CD4-positive, CD25-positive, alpha-beta regulatory T cell (primary cell): ENCODE measurements around the gene DCAF15. TPM values are rescaled to one million over a fixed set of nuclear protein-coding genes. Genes with fewer than 3 reads are reported as not detected.

Source experiments
- ATAC-seq, 2 donors: fragments of 150-1000 bp; cut with Tn5 transposase; one replicate each; pipeline ENCODE4 v1.10.0; 2021; ENCODE audit warnings: low read depth in 2 of 2, moderate number of reproducible peaks in 2 of 2, moderate library complexity in 1 of 2
- DNase-seq, 3 donors: peaks; one replicate each; pipeline versions ENCODE4 v3.0.0 to v3.0.0-alpha.2; 2012 to 2022; ENCODE audit warnings: mixed read lengths in 1 of 3
- H3K27ac ChIP-seq: one replicate; pipeline ENCODE4 v1.7.0; 2013; ENCODE audit warnings: mild to moderate bottlenecking, low read length; ENCODE audit not compliant: insufficient read depth, poor library complexity, severe bottlenecking
- H3K27me3 ChIP-seq: one replicate; pipeline ENCODE4 v1.7.0; 2013; ENCODE audit warnings: low read length; ENCODE audit not compliant: control insufficient read depth, insufficient read depth
- H3K36me3 ChIP-seq: one replicate; pipeline ENCODE4 v1.7.0; 2013; ENCODE audit warnings: mild to moderate bottlenecking, low read length, moderate library complexity; ENCODE audit not compliant: control insufficient read depth, insufficient read depth
- H3K4me1 ChIP-seq: 2 replicates; pipeline ENCODE4 v1.7.0; 2013; ENCODE audit warnings: mild to moderate bottlenecking, low read length; ENCODE audit not compliant: insufficient read depth, control insufficient read depth, poor library complexity, severe bottlenecking
- H3K4me3 ChIP-seq: one replicate; pipeline ENCODE4 v1.7.0; 2013; ENCODE audit warnings: low read depth, mild to moderate bottlenecking, low read length, moderate library complexity
- H3K9me3 ChIP-seq, 2 experiments: 1 replicate in 1 of 2; 2 replicates in 1 of 2; pipeline ENCODE4 v1.7.0; 2013; ENCODE audit warnings: low read length in 2 of 2, mild to moderate bottlenecking in 1 of 2, moderate library complexity in 1 of 2; ENCODE audit not compliant: control insufficient read depth in 2 of 2
- H3K27ac Mint-ChIP-seq, 3 donors: one replicate each; pipeline ENCODE4 v1.8.0; 2020 to 2022; ENCODE audit warnings: mild to moderate bottlenecking in 3 of 3, mixed read lengths in 3 of 3, moderate library complexity in 2 of 3
- H3K27me3 Mint-ChIP-seq: one replicate; pipeline ENCODE4 v1.8.0; 2022; ENCODE audit warnings: mild to moderate bottlenecking, mixed read lengths
- H3K36me3 Mint-ChIP-seq: one replicate; pipeline ENCODE4 v1.8.0; 2020; ENCODE audit warnings: mixed read lengths
- H3K4me1 Mint-ChIP-seq, 4 donors: one replicate each; pipeline ENCODE4 v1.8.0; 2020 to 2022; ENCODE audit warnings: mixed read lengths in 4 of 4, mild to moderate bottlenecking in 1 of 4
- H3K4me3 Mint-ChIP-seq, 4 donors: one replicate each; pipeline ENCODE4 v1.8.0; 2020 to 2022; ENCODE audit warnings: mild to moderate bottlenecking in 4 of 4, mixed read lengths in 4 of 4, moderate library complexity in 3 of 4
- H3K9me3 Mint-ChIP-seq, 7 donors: one replicate each; pipeline ENCODE4 v1.8.0; 2020 to 2022; ENCODE audit warnings: mixed read lengths in 7 of 7, mild to moderate bottlenecking in 3 of 7, moderate library complexity in 2 of 7
- polyA plus RNA-seq, 4 donors: library from polyadenylated mRNA; unstranded; fragments of 300-500 nt; fragmentation: Illumina TruSeq; gene quantifications; one replicate each; pipeline ENCODE4 v1.2.3, GENCODE V29; 2021
- total RNA-seq: library from RNA; stranded (reverse); gene quantifications from one replicate; pipeline ENCODE4 v1.2.3, GENCODE V29; 2022

The DCAF15 gene
- total and polyA plus RNA-seq, 5 donors from 2014 or later: 5.3 to 82.9 (median 6.2) TPM

DNA sequence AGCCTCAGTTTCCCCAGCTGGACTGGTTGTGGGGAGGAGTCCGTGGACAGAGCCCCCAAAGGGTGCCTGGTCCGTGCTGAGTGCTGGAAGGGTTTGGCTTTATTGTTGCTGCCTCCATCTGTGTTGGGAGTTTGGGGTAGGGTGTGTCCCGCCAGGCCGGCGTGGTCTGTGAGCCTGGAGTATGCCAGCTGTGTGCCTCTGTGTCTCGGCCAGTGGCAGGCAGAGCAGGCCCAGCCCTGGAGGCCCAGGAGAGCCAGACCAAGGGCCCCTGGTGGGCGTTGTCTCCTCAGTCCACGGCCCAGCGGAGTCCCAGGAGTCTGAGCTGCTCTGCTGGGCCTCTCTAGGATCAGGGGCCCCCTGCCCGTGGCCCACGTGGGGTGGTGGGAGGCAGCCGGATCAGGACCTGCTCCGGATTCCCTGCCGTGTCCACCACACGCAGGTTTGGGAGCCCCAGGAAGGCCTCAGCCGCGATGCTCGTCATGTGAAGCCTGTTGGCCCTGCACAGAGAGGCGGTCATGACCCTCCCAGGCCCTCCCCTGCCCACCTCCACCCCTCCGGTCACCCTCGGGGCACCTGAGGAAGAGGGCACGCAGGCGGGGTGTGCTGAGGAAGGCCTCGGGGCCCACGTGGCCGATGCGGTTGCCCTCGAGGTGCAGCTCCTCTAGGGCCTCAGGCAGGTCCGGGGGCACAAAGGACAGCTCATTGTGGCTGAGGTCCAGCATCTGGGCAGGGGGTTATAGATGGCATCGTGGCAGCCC lies 20.7 kb upstream of the DCAF15 start:
- Mint-ChIP-seq H3K27ac (no peak overlapping the region), H3K4me1 (peaks cover 0 to 9% (median 3%) of the 10 kb centered on the region in 4 donors), H3K27me3 (peaks cover 5% of the 10 kb centered on the region), H3K4me3 (no peak overlapping the region), H3K36me3 (peaks cover 8% of the 10 kb centered on the region), H3K9me3 (no peaks in the 10 kb centered on the region)
- Histone ChIP-seq H3K9me3 (no peaks in the 10 kb centered on the region), H3K4me1 (no peaks in the 10 kb centered on the region), H3K4me3 (no peak overlapping the region), H3K36me3 (peaks cover 10% of the 10 kb centered on the region), H3K27ac (no peak overlapping the region), H3K27me3 (no peaks in the 10 kb centered on the region)
- DNase-seq (no peak), ATAC-seq (no peak)

DNA sequence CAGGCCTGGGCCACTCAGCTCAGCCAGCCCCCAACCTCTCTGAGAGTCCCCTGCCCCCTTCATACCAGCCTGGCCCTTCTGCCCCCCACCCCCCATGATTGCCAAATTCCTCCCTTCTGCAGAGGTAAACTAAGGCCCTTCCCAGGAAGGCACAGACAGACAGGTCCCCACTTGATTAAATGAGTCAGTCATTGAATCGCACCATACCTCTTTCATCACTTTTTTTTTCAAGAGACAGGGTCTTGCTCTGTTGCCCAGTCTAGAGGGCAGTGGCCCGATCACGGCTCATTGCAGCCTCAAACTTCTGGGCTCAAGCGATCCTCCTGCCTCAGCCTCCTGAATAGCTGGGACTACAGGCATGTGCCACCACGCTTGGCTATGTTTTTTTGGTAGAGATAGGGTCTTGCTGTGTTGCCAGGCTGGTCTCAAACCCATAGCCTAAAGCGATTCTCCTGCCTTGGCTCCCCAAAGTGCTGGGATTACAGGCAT lies 20.1 kb upstream of the DCAF15 start:
- no peak overlapping the region for H3K27ac ChIP-seq
- DNase-seq: no peak
- no peak overlapping the region for H3K4me3 ChIP-seq
- Mint-ChIP-seq H3K9me3 (no peaks in the 10 kb centered on the region), H3K27ac (no peak overlapping the region), H3K27me3 (peaks cover 5% of the 10 kb centered on the region), H3K4me3 (no peak overlapping the region), H3K4me1 (peaks cover 0 to 9% (median 3%) of the 10 kb centered on the region in 4 donors), H3K36me3 (peaks cover 6% of the 10 kb centered on the region)
- H3K36me3 ChIP-seq: peaks cover 6% of the 10 kb centered on the region
- no peaks in the 10 kb centered on the region for H3K9me3 ChIP-seq
- H3K27me3 ChIP-seq: no peaks in the 10 kb centered on the region
- ATAC-seq: no peak
- no peaks in the 10 kb centered on the region for H3K4me1 ChIP-seq

- ATAC-seq (no peak), DNase-seq (no peak)
- Histone ChIP-seq H3K27ac (no peak overlapping the region), H3K4me3 (no peak overlapping the region), H3K4me1 (no peaks in the 10 kb centered on the region), H3K36me3 (peaks cover 3% of the 10 kb centered on the region), H3K27me3 (peaks cover 2% of the 10 kb centered on the region), H3K9me3 (no peaks in the 10 kb centered on the region)
- peaks cover 0 to 11% (median 3%) of the 10 kb centered on the region in 4 donors for H3K4me1 Mint-ChIP-seq
- H3K4me3 Mint-ChIP-seq: no peak overlapping the region
- peaks cover 0 to 2% (median 0%) of the 10 kb centered on the region in 7 donors for H3K9me3 Mint-ChIP-seq
- H3K27ac Mint-ChIP-seq: no peak overlapping the region
- peaks cover 5% of the 10 kb centered on the region for H3K27me3 Mint-ChIP-seq
- peaks cover 6% of the 10 kb centered on the region for H3K36me3 Mint-ChIP-seq
Measured at GRCh38 chr19:13932911-13933393, 19.4 kb upstream of the DCAF15 start.

DNA sequence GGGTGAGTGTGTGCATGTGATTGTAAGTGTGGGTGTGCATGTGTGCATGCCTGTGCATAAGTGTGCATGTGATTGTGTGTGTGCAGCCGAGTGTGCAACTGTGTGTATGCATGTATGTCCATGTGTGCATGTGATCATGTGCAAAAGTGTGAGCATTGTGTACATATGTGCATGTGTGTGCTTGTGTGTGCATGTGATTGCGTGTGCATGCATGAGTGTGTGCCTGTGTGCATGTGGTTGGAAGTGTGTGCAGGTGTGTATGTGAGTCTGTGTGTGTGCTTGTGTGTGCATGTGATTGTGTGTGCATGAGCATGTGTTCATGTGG lies 17.6 kb upstream of the DCAF15 start:
- Histone ChIP-seq H3K4me3 (no peak overlapping the region), H3K27ac (no peak overlapping the region), H3K4me1 (no peaks in the 10 kb centered on the region), H3K27me3 (peaks cover 2% of the 10 kb centered on the region), H3K9me3 (no peaks in the 10 kb centered on the region), H3K36me3 (no peaks in the 10 kb centered on the region)
- no peaks in the 10 kb centered on the region for H3K36me3 Mint-ChIP-seq
- peaks cover 0 to 11% (median 3%) of the 10 kb centered on the region in 4 donors for H3K4me1 Mint-ChIP-seq
- ATAC-seq: no peak
- H3K9me3 Mint-ChIP-seq: peaks cover 0 to 2% (median 0%) of the 10 kb centered on the region in 7 donors
- H3K4me3 Mint-ChIP-seq: no peak overlapping the region
- peaks cover 5% of the 10 kb centered on the region for H3K27me3 Mint-ChIP-seq
- no peak for DNase-seq
- H3K27ac Mint-ChIP-seq: no peak overlapping the region

DNA sequence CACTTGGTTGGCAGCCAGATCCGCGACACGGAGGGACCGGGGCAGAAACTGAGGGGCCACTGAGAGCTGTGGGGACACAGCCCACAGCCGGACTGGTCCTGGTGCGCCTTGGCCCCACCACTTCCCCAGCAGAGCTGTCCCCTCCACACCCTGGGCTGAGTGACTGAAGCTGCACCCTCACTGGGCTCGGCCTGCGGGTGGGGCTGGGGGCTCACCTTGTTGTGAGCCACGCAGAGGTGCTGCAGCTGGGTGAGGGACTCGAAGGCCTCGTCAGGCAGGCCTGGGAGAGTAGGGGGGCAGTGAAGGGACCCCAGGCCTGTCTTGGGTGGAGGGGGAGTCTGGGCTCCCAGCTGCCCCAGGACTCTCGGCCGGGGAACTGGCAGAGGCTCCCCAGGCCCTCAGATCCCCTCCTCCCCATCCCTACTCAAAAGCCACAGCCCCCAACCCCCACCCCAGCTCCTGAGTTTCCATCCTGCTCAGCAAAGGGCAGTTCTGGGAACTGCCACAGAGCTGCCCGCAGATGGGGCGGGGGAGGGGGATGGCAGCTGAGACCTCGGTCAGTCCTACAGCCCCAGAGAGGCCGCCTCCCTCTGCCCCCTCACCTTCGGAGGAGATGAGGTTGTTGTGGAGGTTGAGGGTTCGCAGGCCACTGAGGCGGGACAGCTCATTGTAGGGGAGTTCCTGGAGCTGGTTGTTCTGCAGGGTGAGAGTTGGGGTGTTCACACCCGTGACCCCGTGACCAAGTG lies 16.4 kb upstream of the DCAF15 start:
- Mint-ChIP-seq H3K36me3 (no peaks in the 10 kb centered on the region), H3K27me3 (peaks cover 10% of the 10 kb centered on the region), H3K4me1 (peaks cover 0 to 11% (median 3%) of the 10 kb centered on the region in 4 donors), H3K4me3 (no peak overlapping the region), H3K27ac (no peak overlapping the region), H3K9me3 (peaks cover 0 to 2% (median 0%) of the 10 kb centered on the region in 7 donors)
- Histone ChIP-seq H3K36me3 (no peaks in the 10 kb centered on the region), H3K27me3 (peaks cover 2% of the 10 kb centered on the region), H3K27ac (no peak overlapping the region), H3K9me3 (no peaks in the 10 kb centered on the region), H3K4me1 (no peaks in the 10 kb centered on the region), H3K4me3 (no peak overlapping the region)
- DNase-seq (no peak), ATAC-seq (no peak)

DNA sequence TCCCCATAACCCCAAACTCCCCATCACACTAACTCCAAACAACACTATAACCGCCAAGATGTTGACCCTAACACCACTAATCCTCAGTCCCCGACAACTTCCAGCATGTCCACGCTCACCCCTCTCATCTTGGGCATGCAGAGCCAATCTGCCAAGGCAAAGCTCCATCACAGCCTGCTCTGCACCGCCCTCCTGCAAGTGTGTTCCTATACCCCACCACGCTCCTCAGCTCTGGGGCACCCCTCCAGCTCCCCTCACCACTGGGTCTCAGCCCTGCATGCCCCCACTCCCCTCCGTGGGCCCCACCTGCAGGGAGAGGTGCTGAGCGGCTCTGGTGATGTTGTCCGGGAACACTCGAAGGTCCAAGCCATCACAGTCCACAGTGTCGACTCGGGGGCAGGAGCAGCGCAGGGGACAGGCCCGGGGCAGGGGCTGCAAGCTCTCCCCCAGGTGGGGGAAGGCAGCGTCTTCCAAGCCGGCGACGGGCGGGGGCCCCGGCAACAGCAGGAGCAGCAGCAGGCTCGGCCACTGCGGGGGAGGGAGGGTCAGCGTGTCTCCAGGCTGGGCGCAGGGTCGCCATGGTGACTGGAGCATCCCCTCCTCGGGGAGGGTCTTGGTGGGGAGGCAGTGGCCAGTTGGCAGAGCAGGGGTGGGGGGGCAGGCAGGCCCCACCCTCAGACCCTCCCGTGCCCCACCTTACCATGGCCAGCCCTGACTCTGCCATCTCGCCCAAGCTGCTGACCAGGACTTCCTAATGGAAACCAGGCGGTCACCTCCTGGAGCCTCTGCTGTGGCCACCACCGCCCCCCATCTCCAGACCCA lies 14.6 kb upstream of the DCAF15 start:
- peaks cover 0 to 5% (median 0%) of the 10 kb centered on the region in 7 donors for H3K9me3 Mint-ChIP-seq
- DNase-seq (no peak), ATAC-seq (no peak)
- H3K27ac Mint-ChIP-seq: no peak overlapping the region
- H3K4me1 Mint-ChIP-seq: peaks cover 0 to 11% (median 3%) of the 10 kb centered on the region in 4 donors
- H3K9me3 ChIP-seq: peaks cover 4 to 6% of the 10 kb centered on the region in 2 experiments
- no peak overlapping the region for H3K4me3 Mint-ChIP-seq
- H3K36me3 Mint-ChIP-seq: no peaks in the 10 kb centered on the region
- no peak overlapping the region for H3K4me3 ChIP-seq
- H3K27me3 ChIP-seq: peaks cover 2% of the 10 kb centered on the region
- H3K27me3 Mint-ChIP-seq: peaks cover 10% of the 10 kb centered on the region
- H3K27ac ChIP-seq: no peak overlapping the region
- H3K4me1 ChIP-seq: no peaks in the 10 kb centered on the region
- no peaks in the 10 kb centered on the region for H3K36me3 ChIP-seq

DNA sequence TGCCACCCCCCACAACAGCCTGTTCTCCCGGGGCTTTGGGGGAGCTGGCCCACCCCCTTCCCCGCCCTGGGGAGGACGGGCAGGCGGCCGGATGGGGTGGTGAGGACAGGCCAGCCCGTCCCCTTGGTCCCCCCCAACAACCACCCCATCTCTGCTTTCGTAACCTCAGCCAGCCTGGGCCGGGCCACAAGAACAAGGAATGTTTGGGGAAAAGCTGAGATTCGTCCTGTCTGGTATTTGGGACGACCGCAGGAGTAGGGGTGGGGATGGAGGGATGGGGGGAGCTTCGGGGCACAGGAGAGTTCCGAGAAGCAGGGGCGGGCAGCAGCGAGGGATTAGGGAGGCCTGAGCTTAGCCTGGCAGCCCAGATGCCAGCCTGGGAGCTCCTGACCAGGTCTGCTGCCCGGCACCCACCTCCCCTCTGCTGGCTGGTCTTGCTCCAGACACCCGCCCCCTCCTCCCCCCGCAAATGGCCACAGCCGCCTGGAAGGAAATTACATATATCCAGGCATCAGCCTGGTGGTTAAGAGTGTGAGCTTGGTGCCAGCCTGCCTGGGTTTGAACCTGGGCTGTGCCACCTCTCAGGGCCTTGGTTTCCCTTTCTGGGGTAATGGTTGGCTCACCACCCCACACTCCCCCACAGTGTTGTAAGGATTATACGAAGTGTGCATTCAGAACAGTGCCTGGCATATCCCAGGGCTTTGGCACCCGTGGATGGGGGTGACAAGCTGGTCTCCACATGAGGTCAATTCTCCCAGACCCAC lies 13.8 kb upstream of the DCAF15 start, which contains the start of gene PODNL1:
Gene PODNL1 (minus strand): TSS at position 117 of the 764 bp plus-strand sequence. CDS start 236 bp downstream, outside the sequence.
- H3K27me3 Mint-ChIP-seq: peaks cover 10% of the 10 kb centered on the region
- DNase-seq: no peak
- Histone ChIP-seq H3K4me1 (no peaks in the 10 kb centered on the region), H3K4me3 (no peak within 1 kb of the TSS), H3K27me3 (peaks cover 2% of the 10 kb centered on the region), H3K9me3 (peaks cover 4 to 6% of the 10 kb centered on the region in 2 experiments), H3K36me3 (no peaks in the 10 kb centered on the region), H3K27ac (no peak within 1 kb of the TSS)
- no peak within 1 kb of the TSS for H3K27ac Mint-ChIP-seq
- H3K4me3 Mint-ChIP-seq: no peak within 1 kb of the TSS
- no peak for ATAC-seq
- H3K9me3 Mint-ChIP-seq: peaks cover 0 to 5% (median 0%) of the 10 kb centered on the region in 7 donors
- H3K36me3 Mint-ChIP-seq: no peaks in the 10 kb centered on the region
- peaks cover 0 to 9% (median 3%) of the 10 kb centered on the region in 4 donors for H3K4me1 Mint-ChIP-seq
